DOHH2 (cell line): ENCODE data around the gene SYNE3.

ENCODE experiments used
- CTCF ChIP-seq: fragments of 200-600 bp; sonication (generic); IDR thresholded peaks from one replicate; pipeline ENCODE4 v1.5.1; 2014; ENCODE audit warnings: antibody characterized with exemption, mild to moderate bottlenecking, low read depth, low read length; ENCODE audit not compliant: poor library complexity, severe bottlenecking
- EZH2phosphoT487 ChIP-seq: fragments of 200-600 bp; sonication (generic); IDR thresholded peaks from 2 replicates; pipeline ENCODE4 v1.6.1; 2017; ENCODE audit warnings: borderline replicate concordance, mild to moderate bottlenecking, antibody characterized with exemption, low read length, moderate library complexity, mixed read lengths

DNA sequence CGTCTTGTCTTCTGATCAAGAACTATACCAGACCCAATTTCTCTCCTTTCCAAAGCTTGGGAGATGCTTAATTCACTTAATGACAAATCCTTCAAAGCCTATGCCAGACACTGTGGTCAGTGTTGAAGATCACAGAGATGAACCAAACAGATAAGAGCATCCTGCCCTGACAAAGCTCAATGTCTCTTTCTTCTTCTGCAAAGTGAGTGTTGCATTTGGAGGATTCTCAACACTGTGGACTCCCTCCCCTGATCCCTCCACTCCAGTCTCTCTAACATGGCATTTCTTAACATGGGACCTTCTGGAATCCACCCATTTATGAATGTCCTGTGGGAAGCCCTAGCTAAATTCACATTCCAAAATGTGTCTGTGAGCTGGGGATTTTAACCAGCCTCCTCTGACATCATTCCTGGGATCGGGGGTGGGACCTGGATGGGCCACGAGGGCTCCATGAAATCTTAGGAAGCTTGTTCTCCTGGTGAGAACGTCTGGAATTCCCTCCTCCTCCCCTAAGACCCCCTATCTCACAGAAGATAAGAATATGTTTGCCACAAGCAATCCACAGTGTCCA, 20.3 kb downstream of the SYNE3 start:
- TF ChIP-seq CTCF: no peak
- no peak for TF ChIP-seq EZH2phosphoT487
